Esophagus squamous epithelium (tissue), 5 donors: ENCODE data around the gene CACNA1H. TPM values are rescaled to one million over a fixed set of nuclear protein-coding genes. Genes with fewer than 3 reads are reported as not detected.

Experiments used
- DNase-seq: peaks from one replicate; lab custom pipeline; 2025; lab: John Stamatoyannopoulos, UW
- H3K27ac ChIP-seq, 4 donors: fragments of 200-600 bp; sonication (generic); one replicate each; pipeline ENCODE4 v1.5.1; 2016 to 2019; ENCODE audit warnings: mild to moderate bottlenecking in 1 of 4
- H3K27me3 ChIP-seq, 4 donors: fragments of 200-600 bp; sonication (generic); 1 replicate in 3 of 4; 2 replicates in 1 of 4; pipeline versions ENCODE4 v1.5.1 to v1.6.0; 2017 to 2021; ENCODE audit warnings: antibody characterized with exemption in 1 of 4
- H3K36me3 ChIP-seq, 3 donors: fragments of 200-600 bp; sonication (generic); one replicate each; pipeline ENCODE4 v1.5.1; 2016 to 2019
- H3K4me1 ChIP-seq, 3 donors: fragments of 200-600 bp; sonication (generic); one replicate each; pipeline ENCODE4 v1.5.1; 2017 to 2019
- H3K4me3 ChIP-seq, 4 donors: fragments of 200-600 bp; sonication (generic); 1 replicate in 3 of 4; 2 replicates in 1 of 4; pipeline ENCODE4 v1.5.1; 2016 to 2019; ENCODE audit warnings: mild to moderate bottlenecking in 2 of 4, moderate library complexity in 1 of 4
- H3K9me3 ChIP-seq, 3 donors: fragments of 200-600 bp; sonication (generic); one replicate each; pipeline ENCODE4 v1.5.1; 2016 to 2019
- POLR2A ChIP-seq, 4 donors: fragments of 450-650 bp; IDR thresholded peaks; one replicate each; pipeline ENCODE4 v1.6.1; 2017; ENCODE audit warnings: antibody characterized with exemption in 4 of 4, mild to moderate bottlenecking in 4 of 4, moderate library complexity in 3 of 4
- WGBS, 2 donors: methylation state at CpG; one replicate each; pipeline ENCODE4 v1.1.5; 2018; 5-methylcytosine and 5-hydroxymethylcytosine counted together
- intact Hi-C: fragments of 100-400 bp; cut with DNase I; formaldehyde crosslinking; loops from one replicate; pipeline ENCODE4 v1.15.0; 2022
- total RNA-seq, 4 donors: library from RNA; depleted of rRNA; stranded (reverse); fragments of >200 nt; gene quantifications; one replicate each; pipeline ENCODE4 v1.1.0, GENCODE V29; 2016
- TF ChIP-seq, protein P1 (sequence below), 6 experiments: fragments of 450-650 bp in 4 of 6; fragments of 200-600 bp in 2 of 6; sonication (generic) in 2 of 6; IDR thresholded peaks; one replicate each; pipeline ENCODE4 v1.5.1; 2016 to 2019; ENCODE audit warnings: antibody characterized with exemption in 6 of 6, mild to moderate bottlenecking in 4 of 6, moderate library complexity in 4 of 6
- donor health status: DM: yes; HTN: yes; CAD: no.

The CACNA1H gene
- total RNA-seq, 4 donors from 2014 or later, result 1.7 to 14.7 (median 5.6) TPM

DNA sequence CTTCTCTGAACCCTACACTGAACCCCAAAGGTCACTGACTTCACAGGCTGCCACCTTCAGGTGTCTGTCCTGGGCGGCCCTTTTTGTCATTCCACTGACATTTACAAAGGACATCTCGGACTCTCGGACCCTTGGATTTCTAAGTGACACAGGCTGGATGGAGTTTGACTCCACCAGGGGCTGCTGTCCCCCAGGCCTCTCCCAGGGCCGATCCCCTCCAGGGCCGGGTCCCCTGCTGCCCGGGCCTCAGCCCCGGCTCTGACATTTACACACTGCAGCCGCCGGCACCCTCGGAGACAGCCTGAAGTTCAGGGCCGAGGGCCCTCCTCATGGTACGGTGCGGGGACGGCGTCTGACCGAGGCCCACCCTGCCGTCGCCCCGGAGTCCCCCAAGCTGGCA is 24.1 kb downstream of the CACNA1H start:
- intact Hi-C loops, result no loop called here
- Histone ChIP-seq H3K27ac (peak overlapping the region in 3 of 4 donors; percentile 22 to 52 (median 25)), H3K4me1 (peaks cover 3 to 43% (median 17%) of the 10 kb centered on the region in 3 donors)

DNA sequence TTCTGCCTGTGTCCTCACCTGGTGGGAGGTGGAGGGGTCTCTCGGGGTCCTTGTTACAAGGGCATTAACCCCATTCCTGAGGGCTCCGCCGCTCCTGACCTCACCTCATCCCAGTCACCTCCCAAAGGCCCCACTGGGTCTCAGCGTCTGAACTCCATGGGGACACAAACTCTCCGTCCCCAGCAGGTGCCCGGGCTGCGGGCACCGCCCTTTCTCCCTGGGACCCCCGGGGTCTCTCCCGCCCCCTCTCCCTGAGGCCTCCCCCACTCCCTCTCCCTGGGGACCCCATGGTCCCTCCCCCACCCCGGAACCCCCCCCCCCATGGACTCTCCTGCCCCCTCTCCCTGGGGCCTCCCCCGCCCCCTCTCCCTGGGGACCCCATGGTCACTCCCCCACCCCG is 24.8 kb downstream of the CACNA1H start:
- TF ChIP-seq, protein P1, sequence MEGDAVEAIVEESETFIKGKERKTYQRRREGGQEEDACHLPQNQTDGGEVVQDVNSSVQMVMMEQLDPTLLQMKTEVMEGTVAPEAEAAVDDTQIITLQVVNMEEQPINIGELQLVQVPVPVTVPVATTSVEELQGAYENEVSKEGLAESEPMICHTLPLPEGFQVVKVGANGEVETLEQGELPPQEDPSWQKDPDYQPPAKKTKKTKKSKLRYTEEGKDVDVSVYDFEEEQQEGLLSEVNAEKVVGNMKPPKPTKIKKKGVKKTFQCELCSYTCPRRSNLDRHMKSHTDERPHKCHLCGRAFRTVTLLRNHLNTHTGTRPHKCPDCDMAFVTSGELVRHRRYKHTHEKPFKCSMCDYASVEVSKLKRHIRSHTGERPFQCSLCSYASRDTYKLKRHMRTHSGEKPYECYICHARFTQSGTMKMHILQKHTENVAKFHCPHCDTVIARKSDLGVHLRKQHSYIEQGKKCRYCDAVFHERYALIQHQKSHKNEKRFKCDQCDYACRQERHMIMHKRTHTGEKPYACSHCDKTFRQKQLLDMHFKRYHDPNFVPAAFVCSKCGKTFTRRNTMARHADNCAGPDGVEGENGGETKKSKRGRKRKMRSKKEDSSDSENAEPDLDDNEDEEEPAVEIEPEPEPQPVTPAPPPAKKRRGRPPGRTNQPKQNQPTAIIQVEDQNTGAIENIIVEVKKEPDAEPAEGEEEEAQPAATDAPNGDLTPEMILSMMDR (IDR thresholded peaks at IDR 0.05), result no peak
- no peak for TF ChIP-seq POLR2A (IDR thresholded peaks at IDR 0.05)
- Histone ChIP-seq H3K9me3 (no peaks in the 10 kb centered on the region), H3K27ac (peak overlapping the region in 3 of 4 donors; percentile 21 to 31 (median 22)), H3K4me1 (peaks cover 3 to 45% (median 22%) of the 10 kb centered on the region in 3 donors), H3K27me3 (peaks cover 0 to 51% (median 0%) of the 10 kb centered on the region in 4 donors), H3K36me3 (no peaks in the 10 kb centered on the region), H3K4me3 (no peak overlapping the region)
- intact Hi-C loops, result no loop called here
- WGBS, 2 donors, result 77% methylated on average over 6 of the region's 13 CpGs; no CpG with 5 or more reads in 1 of the 2 donors
- no peak for DNase-seq

More for the DNA sequence above, 24.1 kb downstream of the CACNA1H start:
- DNase-seq, result no peak
- WGBS, 2 donors, result 40% methylated on average over 1 of the region's 19 CpGs; no CpG with 5 or more reads in 1 of the 2 donors
- Histone ChIP-seq H3K36me3 (no peaks in the 10 kb centered on the region), H3K27me3 (peaks cover 0 to 48% (median 0%) of the 10 kb centered on the region in 4 donors), H3K9me3 (no peaks in the 10 kb centered on the region), H3K4me3 (no peak overlapping the region)
- TF ChIP-seq POLR2A (IDR thresholded peaks at IDR 0.05), result no peak
- TF ChIP-seq, protein P1 (IDR thresholded peaks at IDR 0.05), result no peak

DNA sequence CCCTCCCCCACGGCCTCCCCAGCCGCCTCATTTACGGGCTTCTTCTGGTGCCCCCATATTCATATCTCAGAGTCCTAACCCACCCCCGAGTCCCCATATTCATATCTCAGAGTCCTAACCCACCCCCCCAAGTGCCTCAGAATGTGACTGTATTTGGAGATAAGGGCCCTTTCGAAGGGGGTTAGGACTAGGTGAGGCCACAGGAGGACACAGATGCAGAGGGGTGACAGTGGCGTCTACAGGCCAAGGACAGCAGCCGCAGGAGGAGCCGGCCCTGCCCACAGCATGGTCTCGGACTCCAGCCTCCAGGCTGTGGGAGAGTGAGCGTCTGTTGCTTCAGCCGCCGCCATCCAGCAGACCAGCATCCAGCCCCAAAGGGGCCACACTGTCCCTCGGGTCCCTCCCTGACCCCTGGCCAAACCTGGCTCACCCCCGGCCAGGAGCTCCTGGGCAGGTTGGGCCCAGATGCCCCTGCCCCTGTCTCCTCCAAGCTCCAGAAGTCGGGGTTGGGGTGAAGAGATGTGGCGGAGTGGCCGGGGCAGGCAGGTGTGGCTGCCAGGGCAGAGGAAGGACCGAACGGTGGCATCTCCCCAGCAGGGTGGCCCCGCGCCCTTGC is 25.5 kb downstream of the CACNA1H start:
- Histone ChIP-seq H3K27ac (peak overlapping the region in 3 of 4 donors; percentile 13 to 25 (median 13)), H3K27me3 (peaks cover 0 to 57% (median 0%) of the 10 kb centered on the region in 4 donors), H3K9me3 (no peaks in the 10 kb centered on the region), H3K4me3 (no peak overlapping the region), H3K36me3 (no peaks in the 10 kb centered on the region), H3K4me1 (peaks cover 3 to 48% (median 28%) of the 10 kb centered on the region in 3 donors)
- intact Hi-C loops, result no loop called here
- WGBS, 2 donors, result 80 to 83% methylated on average over 4 to 5 of the region's 21 CpGs
- DNase-seq, result no peak
- no peak for TF ChIP-seq POLR2A (IDR thresholded peaks at IDR 0.05)
- TF ChIP-seq, protein P1 (IDR thresholded peaks at IDR 0.05), result no peak

GRCh38 chr16:1180549-1181403 is 27.9 kb downstream of the CACNA1H start:
- intact Hi-C loops, result no loop called here
- peaks cover 0 to 69% (median 0%) of the 10 kb centered on the region in 4 donors for H3K27me3 ChIP-seq
- no peak for DNase-seq

More at GRCh38 chr16:1180549-1181403, 27.9 kb downstream of the CACNA1H start:
- Histone ChIP-seq H3K27ac (peak overlapping the region; percentile 42 to 89 (median 78)), H3K9me3 (no peaks in the 10 kb centered on the region), H3K4me1 (peaks cover 3 to 43% (median 34%) of the 10 kb centered on the region in 3 donors), H3K36me3 (no peaks in the 10 kb centered on the region), H3K4me3 (peak overlapping the region in 1 of 4 donors; percentile 18)
- WGBS, 2 donors, result 20 to 37% methylated on average over 1 to 3 of the region's 38 CpGs
- TF ChIP-seq, protein P1 (IDR thresholded peaks at IDR 0.05), result no peak
- no peak for TF ChIP-seq POLR2A (IDR thresholded peaks at IDR 0.05)
